Lower leg skin (tissue), 3 donors: Measurements from ENCODE around the gene TOP1.

Source experiments
- POLR2A ChIP-seq, 2 donors: fragments of 450-650 bp; IDR thresholded peaks; one replicate each; pipeline ENCODE4 v1.6.1; 2016 to 2017; ENCODE audit warnings: antibody characterized with exemption in 2 of 2, mild to moderate bottlenecking in 1 of 2, moderate library complexity in 1 of 2
- TF ChIP-seq, protein P1 (sequence below), 3 donors: fragments of 450-650 bp; IDR thresholded peaks; one replicate each; pipeline ENCODE4 v1.5.1; 2016; ENCODE audit warnings: antibody characterized with exemption in 3 of 3, mild to moderate bottlenecking in 3 of 3, moderate library complexity in 2 of 3

DNA sequence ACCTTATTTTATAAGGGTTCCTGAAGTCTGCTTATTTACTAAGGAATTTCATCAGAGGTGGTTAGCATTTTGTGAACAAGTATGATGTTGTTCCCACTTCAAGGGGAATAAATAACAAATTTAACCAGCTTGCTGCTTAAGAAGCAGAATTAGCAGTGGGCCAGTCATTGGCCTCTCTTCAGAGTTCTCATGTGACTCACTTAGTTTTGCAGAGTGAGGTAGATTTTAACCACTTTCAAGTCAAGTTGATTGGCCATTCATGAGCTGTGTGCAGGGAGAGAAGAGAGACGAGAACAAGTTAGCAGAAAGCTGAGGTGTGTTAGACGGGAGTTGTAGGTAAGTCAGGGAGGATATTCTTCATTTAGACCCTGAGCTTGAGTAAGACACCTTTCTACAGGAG, 18.1 kb downstream of the TOP1 start:
- TF ChIP-seq POLR2A (IDR thresholded peaks at IDR 0.05), result no peak
- TF ChIP-seq, protein P1, sequence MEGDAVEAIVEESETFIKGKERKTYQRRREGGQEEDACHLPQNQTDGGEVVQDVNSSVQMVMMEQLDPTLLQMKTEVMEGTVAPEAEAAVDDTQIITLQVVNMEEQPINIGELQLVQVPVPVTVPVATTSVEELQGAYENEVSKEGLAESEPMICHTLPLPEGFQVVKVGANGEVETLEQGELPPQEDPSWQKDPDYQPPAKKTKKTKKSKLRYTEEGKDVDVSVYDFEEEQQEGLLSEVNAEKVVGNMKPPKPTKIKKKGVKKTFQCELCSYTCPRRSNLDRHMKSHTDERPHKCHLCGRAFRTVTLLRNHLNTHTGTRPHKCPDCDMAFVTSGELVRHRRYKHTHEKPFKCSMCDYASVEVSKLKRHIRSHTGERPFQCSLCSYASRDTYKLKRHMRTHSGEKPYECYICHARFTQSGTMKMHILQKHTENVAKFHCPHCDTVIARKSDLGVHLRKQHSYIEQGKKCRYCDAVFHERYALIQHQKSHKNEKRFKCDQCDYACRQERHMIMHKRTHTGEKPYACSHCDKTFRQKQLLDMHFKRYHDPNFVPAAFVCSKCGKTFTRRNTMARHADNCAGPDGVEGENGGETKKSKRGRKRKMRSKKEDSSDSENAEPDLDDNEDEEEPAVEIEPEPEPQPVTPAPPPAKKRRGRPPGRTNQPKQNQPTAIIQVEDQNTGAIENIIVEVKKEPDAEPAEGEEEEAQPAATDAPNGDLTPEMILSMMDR (IDR thresholded peaks at IDR 0.05), result no peak
